DND-41 (cell line): ENCODE measurements around the gene SH2D7.

Experiments
- ATAC-seq: fragments of 200-7000 bp; cut with Tn5 transposase; 3 replicates; pipeline ENCODE4 v1.9.1; 2021; ENCODE audit warnings: low read depth; ENCODE audit not compliant: insufficient read depth
- DNase-seq: peaks from one replicate; pipeline ENCODE4 v3.0.0-alpha.2; 2020
- H2AFZ ChIP-seq: 2 replicates; pipeline ENCODE4 v1.6.0; 2012; ENCODE audit warnings: low read depth, low read length
- H3K27ac ChIP-seq: 2 replicates; pipeline ENCODE4 v1.5.1; 2012; ENCODE audit warnings: low read length, inconsistent platforms
- H3K27me3 ChIP-seq: fragments of 200-600 bp; sonication (generic); 2 replicates; pipeline ENCODE4 v1.6.0; 2012; ENCODE audit warnings: low read length, mild to moderate bottlenecking, inconsistent platforms; ENCODE audit not compliant: insufficient read depth, poor library complexity
- H3K36me3 ChIP-seq: 2 replicates; pipeline ENCODE4 v1.5.1; 2012; ENCODE audit warnings: low read length, inconsistent platforms; ENCODE audit not compliant: insufficient read depth
- H3K4me1 ChIP-seq: 2 replicates; pipeline ENCODE4 v1.5.1; 2012; ENCODE audit warnings: mild to moderate bottlenecking, low read length; ENCODE audit not compliant: insufficient read depth
- H3K4me2 ChIP-seq: 2 replicates; pipeline ENCODE4 v1.6.0; 2012; ENCODE audit warnings: mild to moderate bottlenecking, moderate library complexity, low read length, inconsistent platforms; ENCODE audit not compliant: insufficient read depth
- H3K4me3 ChIP-seq, 2 experiments: fragments of 200-600 bp in 1 of 2; shearing (Covaris generic) in 1 of 2; 2 replicates each; pipeline ENCODE4 v1.5.1; 2012 to 2016; ENCODE audit warnings: inconsistent platforms in 2 of 2, low read length in 2 of 2, mild to moderate bottlenecking in 2 of 2, low read depth in 1 of 2, moderate library complexity in 1 of 2
- H3K79me2 ChIP-seq: 2 replicates; pipeline ENCODE4 v1.6.0; 2012; ENCODE audit warnings: low read length, inconsistent platforms; ENCODE audit not compliant: insufficient read depth
- H3K9ac ChIP-seq: 2 replicates; pipeline ENCODE4 v1.6.0; 2012; ENCODE audit warnings: low read depth, mild to moderate bottlenecking, inconsistent platforms, low read length, moderate library complexity
- H3K9me3 ChIP-seq: 2 replicates; pipeline ENCODE4 v1.5.1; 2012; ENCODE audit warnings: low read length, moderate library complexity, mild to moderate bottlenecking, inconsistent platforms; ENCODE audit not compliant: insufficient read depth, severe bottlenecking
- H4K20me1 ChIP-seq: 2 replicates; pipeline ENCODE4 v1.6.0; 2012; ENCODE audit warnings: low read length; ENCODE audit not compliant: insufficient read depth
- CTCF ChIP-seq: IDR thresholded peaks from 2 replicates; pipeline ENCODE4 v1.5.1; 2012; ENCODE audit warnings: borderline replicate concordance, low read length, moderate library complexity, mild to moderate bottlenecking; ENCODE audit not compliant: poor library complexity, severe bottlenecking; ENCODE audit errors: extremely low read depth
- EZH2 ChIP-seq: IDR thresholded peaks from 3 replicates; pipeline ENCODE4 v1.6.1; 2012; ENCODE audit warnings: borderline replicate concordance, low read depth, mild to moderate bottlenecking, moderate library complexity, low read length, inconsistent platforms; ENCODE audit not compliant: severe bottlenecking

Gene SH2D7

DNA sequence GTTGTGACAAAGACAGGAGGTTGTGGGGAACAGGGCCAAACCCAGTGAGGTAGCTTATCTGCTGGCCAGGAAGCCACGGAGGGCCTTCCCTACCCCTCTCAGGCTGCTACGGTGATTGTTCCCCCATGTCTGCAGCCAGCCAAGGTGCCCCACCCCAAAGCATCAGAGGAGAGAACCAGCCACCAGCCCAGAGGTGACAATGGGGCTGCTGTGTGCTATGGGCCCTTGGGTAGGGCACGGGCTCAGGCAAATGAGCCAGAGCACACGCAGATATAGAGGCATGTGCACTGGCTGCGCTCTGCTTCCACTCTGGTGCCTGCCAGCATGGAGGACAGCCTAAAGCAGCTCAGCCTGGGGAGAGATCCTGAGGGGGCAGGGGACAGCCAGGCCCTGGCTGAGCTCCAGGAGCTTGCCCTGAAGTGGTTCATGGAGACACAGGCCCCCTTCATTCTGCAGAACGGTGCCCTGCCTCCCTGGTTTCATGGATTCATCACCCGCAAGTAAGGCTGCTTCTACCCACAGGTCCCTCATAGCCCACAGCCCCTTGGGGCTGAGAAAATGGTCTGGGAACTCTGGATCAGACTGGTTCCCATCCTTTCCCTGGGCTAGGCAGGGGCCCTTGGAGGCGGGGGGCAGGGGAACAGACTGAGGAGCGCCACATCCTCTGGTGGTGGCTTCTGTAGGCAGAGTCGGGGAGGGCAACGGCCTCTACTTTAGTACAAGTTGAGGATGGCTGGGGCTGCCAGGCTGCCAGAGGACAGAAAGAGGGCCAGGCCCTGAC is at the start of gene SH2D7:
SH2D7 (plus strand) TSS at position 301 of the 781 bp plus-strand sequence; CDS start at position 325, 24 bp downstream.
- Histone ChIP-seq H3K36me3 (no peaks in the 10 kb centered on the region), H3K4me1 (peaks cover 13% of the 10 kb centered on the region), H3K27me3 (no peaks in the 10 kb centered on the region), H4K20me1 (no peaks in the 10 kb centered on the region), H3K4me3 (no peak within 1 kb of the TSS), H2AFZ (no peak within 1 kb of the TSS), H3K27ac (no peak within 1 kb of the TSS), H3K9me3 (no peaks in the 10 kb centered on the region), H3K79me2 (no peaks in the 10 kb centered on the region), H3K4me2 (no peak within 1 kb of the TSS), H3K9ac (no peak within 1 kb of the TSS)
- no peak for TF ChIP-seq CTCF
- TF ChIP-seq EZH2: no peak
- peak; percentile 75 for DNase-seq
- peak; percentile 80 for ATAC-seq

DNA sequence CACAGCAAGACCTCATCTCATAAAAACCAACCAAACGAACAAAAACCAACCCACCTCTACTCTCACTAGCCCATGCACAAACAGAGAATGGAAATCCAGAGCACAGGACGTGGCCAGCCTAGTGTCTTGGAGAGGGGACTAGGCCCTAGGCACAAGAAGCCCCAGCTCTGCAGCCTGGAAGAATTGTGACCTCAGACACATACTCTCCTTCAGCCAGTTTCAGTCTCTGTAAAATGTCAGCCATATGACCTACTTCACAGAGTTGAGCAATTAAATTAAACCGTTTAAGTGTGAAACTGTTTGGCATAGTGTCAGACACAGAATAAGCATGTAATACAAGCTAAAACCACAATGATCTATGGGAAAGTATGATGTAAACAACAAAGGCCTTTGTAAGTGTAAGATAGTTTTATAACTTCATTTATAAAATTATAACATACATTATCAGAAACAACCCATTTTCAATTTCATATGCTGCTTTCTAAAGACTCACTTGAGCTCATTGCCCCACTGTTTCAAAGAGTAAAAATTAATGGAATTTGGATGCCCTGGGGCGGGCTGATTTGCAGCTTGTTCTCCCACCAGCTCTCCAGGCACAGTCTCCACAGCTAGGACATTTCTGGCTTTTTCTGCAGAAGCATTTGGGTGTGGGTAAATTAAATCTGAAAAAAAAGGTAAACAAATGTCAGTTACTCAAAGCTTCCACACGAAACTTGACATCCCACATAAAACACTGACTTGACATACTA is 47.8 kb upstream of the SH2D7 start:
- ATAC-seq: no peak
- H3K9me3 ChIP-seq: no peaks in the 10 kb centered on the region

DNA sequence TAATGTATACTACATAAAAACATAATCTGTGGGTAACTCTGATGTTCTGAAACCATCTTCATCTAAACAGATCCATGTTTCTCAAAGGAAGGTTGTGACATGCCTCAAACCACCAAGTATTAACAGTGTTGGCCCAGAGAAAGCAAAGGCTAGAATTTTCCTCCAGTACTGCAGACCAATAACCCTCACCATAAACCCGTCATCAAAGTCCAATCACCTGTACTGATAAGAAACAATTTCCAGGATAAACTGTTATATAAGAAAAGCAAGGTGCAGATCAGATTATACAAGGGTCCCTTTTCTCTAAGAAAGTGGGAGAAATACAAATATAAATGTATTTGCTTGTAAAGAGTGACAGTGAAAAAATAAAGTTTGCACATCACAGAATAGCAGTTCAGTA is 47.2 kb upstream of the SH2D7 start:
- peaks cover 37% of the 10 kb centered on the region for H3K36me3 ChIP-seq
- no peak overlapping the region for H3K4me2 ChIP-seq
- H3K79me2 ChIP-seq: peaks cover 18% of the 10 kb centered on the region
- H4K20me1 ChIP-seq: no peaks in the 10 kb centered on the region
- DNase-seq (no peak), ATAC-seq (no peak)
- no peak overlapping the region for H3K27ac ChIP-seq
- H3K4me1 ChIP-seq: peaks cover 39% of the 10 kb centered on the region
- no peak overlapping the region for H3K4me3 ChIP-seq
- no peaks in the 10 kb centered on the region for H3K27me3 ChIP-seq
- TF ChIP-seq EZH2 (no peak), CTCF (no peak)
- H3K9me3 ChIP-seq: no peaks in the 10 kb centered on the region
- no peak overlapping the region for H2AFZ ChIP-seq
- no peak overlapping the region for H3K9ac ChIP-seq

More for the DNA sequence above, 47.8 kb upstream of the SH2D7 start:
- Histone ChIP-seq H2AFZ (no peak overlapping the region), H3K27me3 (no peaks in the 10 kb centered on the region), H3K4me2 (no peak overlapping the region), H3K36me3 (peaks cover 43% of the 10 kb centered on the region), H3K4me1 (peaks cover 32% of the 10 kb centered on the region), H3K4me3 (no peak overlapping the region), H3K79me2 (peaks cover 22% of the 10 kb centered on the region), H3K27ac (no peak overlapping the region), H3K9ac (no peak overlapping the region), H4K20me1 (peaks cover 3% of the 10 kb centered on the region)
- no peak for TF ChIP-seq EZH2
- TF ChIP-seq CTCF: no peak
- no peak for DNase-seq
